SK-N-MC (cell line): Measurements from ENCODE around the gene NLRP9.

ENCODE experiments used
- EZH2 ChIP-seq: fragments of 200-600 bp; sonication (generic); IDR thresholded peaks from one replicate; pipeline ENCODE4 v1.6.1; 2017; ENCODE audit warnings: antibody characterized with exemption
- FOXP2 ChIP-seq: optimal IDR thresholded peaks from 2 replicates; pipeline ENCODE3; 2011; ENCODE audit warnings: mild to moderate bottlenecking, moderate library complexity; ENCODE audit not compliant: insufficient read depth; ENCODE audit errors: extremely low read length, control extremely low read depth
- POLR2AphosphoS5 ChIP-seq: IDR thresholded peaks from 2 replicates; pipeline ENCODE4 v1.6.1; 2012; ENCODE audit warnings: mild to moderate bottlenecking, low read depth, low read length, borderline replicate concordance

GRCh38 chr19:55696301-55697068, 41.7 kb downstream of the NLRP9 start:
- no peak for TF ChIP-seq POLR2AphosphoS5
- TF ChIP-seq EZH2, result no peak
- TF ChIP-seq FOXP2, result no peak
